Stimulated activated CD4-positive, alpha-beta T cell treated with anti-CD3 and anti-CD28 coated beads, Interleukin-12 subunit alpha, Interleukin-12 subunit beta, amount 100 ng/mL, for 4 hours (primary cell): ENCODE measurements around the gene SRGAP2C.
"Not testable (repeated sequence)": the region's sequence is repeated elsewhere in the genome, so short reads cannot be mapped to it uniquely, and the experiment has no call there.

Source experiments
- DNase-seq: peaks from one replicate; pipeline ENCODE4 v3.0.0-alpha.2; 2020

SRGAP2C gene

DNA sequence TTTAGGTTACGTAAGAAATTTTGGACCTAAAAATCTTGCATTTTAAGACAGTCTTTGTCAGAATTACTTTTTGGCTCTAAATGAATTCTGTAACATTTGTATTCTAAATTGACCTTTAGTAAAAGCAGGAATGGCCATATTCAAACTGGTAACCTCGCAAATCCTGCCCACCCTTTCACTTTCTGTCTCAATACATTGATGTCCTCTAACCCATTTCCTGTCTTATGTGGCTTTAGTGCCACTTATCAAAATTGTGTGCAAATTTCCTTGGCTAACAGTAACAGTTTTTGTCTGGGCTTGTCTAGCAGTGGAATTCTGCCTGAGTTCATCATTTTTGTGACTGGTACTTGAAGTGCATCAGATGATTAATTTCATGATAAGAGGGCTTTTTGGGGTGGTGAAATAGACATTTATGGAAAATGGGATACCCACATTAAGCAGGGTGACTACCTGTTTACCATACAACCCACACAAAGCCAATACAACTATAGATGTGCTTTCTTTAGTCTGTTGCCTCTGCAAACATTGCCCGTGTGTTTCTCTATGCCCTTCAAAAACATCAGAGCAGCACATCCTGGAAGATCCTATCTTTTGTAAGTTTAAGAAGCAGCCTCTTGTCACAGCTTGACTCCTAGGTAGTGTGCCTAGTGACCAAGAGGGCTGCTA, 205.3 kb downstream of the SRGAP2C start:
- not testable (repeated sequence) for DNase-seq

DNA sequence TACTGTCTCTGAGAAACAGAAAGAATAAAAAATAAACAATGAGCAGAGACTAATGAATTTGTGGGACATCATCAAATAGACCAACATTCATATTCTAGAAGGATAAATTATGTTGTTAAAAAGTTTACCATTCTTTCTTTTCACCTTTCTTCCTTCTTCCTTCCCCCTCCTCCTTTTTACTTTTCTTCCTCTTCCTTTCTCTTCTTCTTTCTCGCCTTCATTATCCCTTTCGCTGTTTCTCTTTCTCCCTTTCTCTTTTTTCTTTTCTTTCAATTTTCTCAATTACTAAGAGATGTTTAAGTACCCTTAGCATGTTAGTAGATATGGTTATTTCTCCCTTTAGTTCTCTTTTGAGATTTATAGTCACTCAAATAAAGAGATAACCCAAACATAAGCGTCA, 207.4 kb downstream of the SRGAP2C start:
- DNase-seq = not testable (repeated sequence)

DNA sequence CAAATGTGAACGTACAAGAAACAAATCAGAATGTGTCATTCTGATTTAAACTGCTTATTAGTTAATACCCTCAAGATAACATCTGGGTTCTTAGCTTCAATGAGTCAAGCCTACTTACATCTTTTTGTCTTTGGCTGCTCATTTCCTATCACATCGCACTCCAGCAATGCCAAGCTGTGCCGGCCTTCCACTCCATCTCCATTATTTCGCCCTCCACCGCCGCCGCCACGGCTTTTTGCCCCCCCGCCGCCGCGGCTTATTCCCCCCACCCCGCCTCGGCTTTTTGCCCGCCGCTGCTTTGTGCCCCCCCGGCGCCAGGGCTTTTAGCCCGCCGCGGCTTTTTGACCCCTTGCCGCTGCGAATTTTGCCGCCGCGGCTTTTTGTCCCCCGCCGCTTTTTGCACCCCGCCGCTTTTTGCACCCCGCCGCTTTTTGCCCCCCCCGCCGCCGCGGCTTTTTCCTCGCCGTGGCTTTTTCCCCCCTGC, 211.0 kb downstream of the SRGAP2C start:
- DNase-seq = not testable (repeated sequence)

DNA sequence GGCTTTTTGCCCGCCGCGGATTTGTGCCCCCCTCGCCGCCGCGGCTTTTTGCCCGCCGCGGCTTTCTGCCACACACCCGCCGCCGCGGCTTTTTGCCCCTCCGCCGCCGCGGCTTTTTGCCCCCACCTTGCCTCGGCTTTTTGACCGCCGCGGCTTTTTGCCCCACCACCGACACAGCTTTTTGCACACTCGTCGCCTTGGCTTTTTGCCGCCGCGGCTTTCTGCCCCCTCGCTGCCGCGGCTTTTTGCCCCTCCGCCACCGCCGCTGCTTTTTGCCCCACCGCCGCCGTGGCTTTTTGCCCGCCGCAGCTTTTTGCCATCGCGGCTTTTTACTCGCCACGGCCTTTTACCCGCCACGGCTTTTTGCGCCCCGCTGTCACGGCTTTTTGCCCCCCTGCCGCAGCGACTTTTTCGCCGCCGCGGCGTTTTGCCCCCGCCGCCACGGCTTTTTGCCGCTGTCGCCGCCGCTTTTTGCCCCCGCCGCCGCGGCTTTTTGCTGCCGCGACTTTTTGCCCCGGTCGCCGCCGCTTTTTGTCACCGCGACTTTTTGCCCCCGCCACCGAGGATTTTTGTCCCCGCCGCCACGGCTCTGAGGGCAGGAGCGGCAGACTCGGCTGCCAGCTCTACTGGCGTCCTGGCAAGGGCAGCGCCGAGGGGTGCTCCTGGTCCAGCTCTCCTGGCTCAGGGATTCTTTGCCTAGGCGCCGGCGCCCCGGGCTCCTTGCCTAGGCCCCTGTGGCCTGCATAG, 211.7 kb downstream of the SRGAP2C start:
- peak; percentile 13 for DNase-seq

DNA sequence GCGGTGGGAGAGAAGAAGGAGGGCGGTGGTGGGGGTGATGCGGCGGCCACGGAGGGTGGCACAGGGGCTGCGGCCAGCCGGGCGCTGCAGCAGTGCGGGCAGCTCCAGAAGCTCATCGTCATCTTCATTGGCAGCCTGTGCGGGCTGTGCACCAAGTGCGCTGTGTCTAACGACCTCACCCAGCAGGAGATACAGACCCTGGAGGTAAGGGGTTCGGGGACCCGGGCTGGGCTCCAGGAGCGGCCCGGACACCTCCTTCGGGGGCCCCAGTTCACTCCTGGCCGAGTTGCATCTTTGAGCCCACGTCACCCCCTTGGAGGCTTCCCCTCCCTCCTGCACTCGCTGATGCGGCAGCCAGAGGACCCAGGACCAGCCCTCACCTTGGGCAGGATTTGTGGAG, 212.3 kb downstream of the SRGAP2C start:
- not testable (repeated sequence) for DNase-seq

DNA sequence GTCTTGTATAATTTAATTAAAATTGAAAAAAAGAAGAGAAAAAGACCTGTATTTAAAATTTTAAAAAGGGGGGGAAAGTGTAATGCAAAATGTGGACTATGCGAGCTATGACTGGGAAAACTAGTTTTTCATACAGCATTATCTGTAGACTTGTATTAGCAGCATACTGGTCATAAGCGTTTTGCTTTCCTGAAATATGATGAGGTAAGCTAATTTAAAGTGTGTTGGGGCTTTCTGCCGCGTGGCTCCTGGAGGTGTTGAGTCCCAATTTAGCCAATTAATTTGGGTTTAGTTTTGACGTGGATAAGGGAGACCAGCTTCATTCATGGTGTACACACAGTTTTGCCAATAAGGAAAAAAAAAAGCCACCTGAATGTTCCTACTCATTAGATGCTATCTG, 214.4 kb downstream of the SRGAP2C start:
- DNase-seq = not testable (repeated sequence)

DNA sequence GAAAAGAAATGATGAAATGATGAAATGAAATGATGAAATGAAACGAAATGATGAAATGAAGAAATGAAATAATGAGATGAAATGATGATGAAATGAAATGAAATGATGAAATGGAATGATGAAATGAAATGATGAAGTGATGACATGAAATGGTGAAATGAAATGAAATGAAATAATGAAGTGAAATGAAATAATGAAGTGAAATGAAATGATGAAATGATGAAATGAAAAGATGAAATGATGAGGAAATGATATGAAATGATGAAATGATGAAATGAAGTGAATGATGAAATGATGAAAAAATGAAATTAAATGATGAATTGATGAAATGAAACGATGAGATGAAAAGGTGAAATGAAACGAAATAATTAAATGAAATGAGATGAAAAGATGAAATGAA, 215.3 kb downstream of the SRGAP2C start:
- not testable (repeated sequence) for DNase-seq

DNA sequence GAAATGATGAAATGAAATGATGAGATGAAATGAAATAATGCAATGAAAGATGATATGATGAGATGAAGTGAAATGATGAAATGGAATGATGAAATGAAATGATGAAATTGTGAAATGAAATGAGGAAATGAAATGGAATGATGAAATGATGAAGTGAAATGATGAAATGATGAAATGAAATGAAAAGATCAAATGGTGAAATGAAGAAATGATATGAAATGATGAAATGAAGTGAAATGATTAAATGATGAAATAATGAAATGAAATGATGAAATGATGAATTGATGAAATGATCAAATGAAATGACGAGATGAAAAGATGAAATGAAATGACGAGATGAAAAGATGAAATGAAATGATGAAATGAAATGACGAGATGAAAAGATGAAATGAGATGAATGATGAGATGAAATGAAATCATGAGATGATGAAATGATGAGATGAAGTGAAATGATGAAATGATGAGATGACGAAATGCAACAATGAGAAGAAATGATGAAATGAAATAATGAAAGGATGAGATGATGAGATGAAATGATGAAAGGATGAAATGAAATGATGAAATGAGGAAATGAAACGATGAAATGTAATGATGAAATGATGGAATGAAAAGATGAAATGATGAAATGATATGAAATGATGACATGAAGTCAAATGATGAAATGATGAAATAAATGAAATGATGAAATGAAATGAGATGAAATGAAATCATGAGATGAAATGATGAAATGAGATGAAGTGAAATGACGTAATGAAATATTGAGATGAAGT, 216.0 kb downstream of the SRGAP2C start:
- not testable (repeated sequence) for DNase-seq

DNA sequence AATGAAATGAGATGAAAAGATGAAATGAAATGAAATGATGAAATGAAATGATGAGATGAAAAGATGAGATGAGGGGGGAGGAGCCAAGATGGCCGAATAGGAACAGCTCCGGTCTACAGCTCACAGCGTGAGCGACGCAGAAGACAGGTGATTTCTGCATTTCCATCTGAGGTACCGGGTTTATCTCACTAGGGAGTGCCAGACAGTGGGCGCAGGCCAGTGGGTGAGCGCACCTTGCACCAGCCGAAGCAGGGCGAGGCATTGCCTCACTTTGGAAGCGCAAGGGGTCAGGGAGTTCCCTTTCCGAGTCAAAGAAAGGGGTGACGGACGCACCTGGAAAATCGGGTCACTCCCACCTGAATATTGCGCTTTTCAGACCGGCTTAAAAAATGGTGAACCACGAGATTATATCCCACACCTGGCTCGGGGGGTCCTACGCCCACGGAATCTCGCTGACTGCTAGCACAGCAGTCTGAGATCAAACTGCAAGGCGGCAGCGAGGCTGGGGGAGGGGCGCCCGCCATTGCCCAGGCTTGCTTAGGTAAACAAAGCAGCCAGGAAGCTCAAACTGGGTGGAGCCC, 216.7 kb downstream of the SRGAP2C start:
- not testable (repeated sequence) for DNase-seq

DNA sequence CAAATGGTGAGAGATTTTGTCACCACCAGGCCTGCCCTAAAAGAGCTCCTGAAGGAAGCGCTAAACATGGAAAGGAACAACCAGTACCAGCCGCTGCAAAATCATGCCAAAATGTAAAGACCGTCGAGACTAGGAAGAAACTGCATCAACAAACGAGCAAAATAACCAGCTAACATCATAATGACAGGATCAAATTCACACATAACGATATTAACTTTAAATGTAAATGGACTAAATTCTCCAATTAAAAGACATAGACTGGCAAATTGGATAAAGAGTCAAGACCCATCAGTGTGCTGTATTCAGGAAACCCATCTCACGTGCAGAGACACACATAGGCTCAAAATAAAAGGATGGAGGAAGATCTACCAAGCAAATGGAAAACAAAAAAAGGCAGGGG, 218.5 kb downstream of the SRGAP2C start:
- DNase-seq = not testable (repeated sequence)

DNA sequence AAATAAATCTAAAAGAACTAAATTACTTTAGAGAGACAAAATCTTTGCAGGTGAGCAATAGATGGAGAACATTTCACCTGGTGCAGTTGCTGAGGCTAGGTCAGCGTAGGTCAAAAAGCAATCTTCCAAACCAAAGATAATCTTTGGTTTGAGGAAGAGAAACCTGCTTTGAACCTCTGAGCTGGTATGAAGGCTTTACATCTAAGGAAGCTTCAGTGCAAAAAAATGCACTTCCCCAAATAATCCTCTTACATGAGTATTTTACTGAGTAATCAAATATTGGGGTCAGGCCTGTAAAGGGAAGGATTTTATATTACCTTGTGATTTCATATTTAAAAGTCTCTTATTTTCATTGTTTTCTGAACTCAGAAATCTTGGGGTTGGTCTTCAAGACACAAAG, 223.6 kb downstream of the SRGAP2C start:
- no peak for DNase-seq

DNA sequence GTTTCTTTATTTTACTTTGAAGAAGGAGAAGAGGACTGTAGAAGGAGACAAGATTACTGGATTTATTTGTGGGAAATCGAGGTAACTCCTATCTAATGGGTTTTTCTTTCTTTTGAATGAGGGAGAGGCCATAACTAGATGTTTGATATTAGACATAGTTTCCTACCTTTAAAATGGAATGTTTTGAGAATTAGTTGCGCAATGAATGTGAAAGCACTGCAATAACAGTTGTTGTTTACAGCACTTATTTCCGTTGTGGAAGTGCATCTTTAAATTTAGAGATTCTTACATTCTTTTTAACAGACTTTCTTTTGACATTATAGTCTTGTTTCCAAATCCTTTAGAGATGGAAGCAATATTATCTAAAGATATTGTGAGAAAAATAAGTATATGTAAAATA, 229.0 kb downstream of the SRGAP2C start:
- DNase-seq = no peak

DNA sequence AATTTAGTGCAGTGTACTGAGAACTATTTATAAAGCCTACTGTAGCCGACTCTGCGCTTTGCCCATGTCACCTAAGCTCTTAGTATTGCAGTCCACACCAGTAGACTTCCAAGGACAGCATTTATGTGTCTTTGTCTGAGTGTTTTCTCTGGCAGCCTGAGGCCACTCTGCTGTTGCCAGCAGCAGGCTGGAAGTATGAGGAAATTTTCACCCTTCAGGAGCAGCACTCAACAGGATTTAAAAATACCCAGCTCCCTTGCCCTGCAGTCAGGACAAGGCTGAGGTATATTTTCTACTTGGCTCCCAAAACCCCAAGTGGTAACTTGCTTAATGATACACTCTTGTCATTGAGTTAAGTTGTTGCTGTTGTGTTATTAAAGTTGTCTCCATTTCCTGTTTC, 230.1 kb downstream of the SRGAP2C start:
- DNase-seq = no peak

DNA sequence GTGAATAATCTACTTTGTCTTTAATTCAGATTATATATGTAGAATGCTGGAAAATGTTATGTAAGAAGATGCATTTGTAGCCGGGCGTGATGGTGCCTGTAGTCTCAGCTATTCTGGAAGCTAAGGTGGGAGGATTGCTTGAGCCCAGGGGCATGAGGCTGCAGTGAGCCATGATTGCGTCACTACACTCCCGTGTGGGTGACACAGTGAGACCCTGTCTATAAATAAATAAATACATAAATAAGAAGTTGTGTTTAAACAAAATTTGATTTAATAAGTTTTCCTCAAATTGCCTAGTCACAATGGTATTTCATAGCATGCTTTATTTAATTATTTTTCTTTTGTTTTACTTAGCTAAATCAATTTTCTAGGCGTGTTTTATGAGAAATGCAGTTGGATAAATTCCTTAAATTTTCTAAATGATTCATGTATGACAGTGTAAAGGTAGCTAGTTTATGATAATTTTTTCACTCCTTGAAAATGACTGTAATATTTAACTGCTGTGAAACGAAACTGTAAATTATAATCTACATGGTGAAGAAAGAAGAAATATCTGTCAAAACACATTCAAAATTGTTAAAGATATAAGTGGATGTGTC, 232.6 kb downstream of the SRGAP2C start:
- no peak for DNase-seq

DNA sequence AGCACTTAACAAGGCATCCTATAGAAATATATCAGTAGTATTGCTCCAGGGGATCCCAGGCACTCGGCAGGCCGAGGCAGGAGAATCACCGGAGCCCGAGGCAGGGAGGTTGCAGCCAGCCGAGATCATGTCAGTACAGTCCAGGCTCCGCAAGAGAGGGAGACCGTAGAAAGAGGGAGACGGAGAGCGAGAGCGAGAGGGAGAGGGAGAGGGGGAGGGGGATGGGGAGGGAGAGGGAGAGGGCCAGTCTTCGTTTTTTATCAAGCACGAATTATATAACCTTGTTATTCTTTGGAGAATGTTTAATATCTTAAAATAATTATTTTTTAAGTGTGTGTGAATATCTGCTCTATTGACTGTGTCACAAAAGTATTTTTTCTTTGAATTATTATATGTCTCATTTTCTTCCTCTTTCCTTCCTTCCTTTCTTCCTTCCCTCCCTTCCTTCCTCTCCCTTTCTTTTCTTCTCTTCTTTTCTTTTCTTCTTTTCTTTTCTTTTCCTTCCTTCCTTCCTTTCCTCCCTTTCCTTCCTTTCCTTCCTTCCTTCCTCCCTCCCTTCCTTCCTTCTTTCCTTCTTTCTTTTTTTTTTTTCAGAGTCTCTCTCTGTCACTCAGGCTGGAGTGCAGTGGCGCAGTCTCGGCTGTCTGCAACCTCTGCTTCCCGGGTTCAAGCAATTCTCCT, 233.7 kb downstream of the SRGAP2C start:
- no peak for DNase-seq

DNA sequence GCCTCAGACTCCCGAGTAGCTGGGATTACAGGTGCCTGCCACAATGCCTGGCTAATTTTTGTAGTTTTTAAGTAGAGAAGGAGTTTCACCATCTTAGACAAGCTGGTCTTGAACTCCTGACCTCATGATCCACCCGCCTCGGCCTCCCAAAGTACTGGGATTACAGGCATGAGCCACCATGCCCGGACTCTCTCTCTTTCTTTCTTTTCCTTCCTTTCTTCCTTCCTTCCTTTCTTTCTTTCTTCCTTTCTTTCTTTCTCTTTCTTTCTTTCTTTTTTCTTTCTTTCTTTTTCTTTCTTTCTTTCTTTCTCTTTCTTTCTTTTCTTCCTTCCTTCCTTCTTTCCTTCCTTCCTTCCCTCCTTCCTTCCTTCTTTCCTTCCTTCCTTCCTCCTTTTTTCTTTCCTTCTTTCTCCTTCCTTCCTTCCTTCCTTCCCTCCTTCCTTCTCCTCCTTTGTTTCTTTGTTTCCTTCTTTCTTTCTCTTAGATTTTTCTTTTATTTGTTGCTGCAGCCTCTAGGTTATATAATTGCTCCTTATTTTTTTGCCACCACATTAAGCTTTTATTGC, 234.4 kb downstream of the SRGAP2C start:
- not testable (repeated sequence) for DNase-seq

DNA sequence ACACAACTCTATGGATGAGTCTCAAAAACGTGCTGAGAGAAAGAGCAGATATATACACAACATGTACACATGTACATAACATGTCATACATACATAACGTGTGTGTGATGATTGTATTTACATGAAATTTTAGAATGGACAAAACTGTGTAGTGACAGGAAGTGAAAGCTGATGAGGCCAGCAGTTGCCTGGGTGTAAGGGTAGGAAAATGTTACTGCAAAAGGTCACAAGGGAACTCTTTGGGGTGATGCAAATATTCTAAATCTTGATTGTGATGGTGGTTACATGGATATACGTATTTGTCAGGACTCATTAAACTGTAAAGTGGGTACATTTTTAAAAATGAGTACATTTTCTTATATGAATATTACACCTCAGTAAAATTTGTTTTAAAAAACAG, 236.7 kb downstream of the SRGAP2C start:
- DNase-seq = not testable (repeated sequence)

DNA sequence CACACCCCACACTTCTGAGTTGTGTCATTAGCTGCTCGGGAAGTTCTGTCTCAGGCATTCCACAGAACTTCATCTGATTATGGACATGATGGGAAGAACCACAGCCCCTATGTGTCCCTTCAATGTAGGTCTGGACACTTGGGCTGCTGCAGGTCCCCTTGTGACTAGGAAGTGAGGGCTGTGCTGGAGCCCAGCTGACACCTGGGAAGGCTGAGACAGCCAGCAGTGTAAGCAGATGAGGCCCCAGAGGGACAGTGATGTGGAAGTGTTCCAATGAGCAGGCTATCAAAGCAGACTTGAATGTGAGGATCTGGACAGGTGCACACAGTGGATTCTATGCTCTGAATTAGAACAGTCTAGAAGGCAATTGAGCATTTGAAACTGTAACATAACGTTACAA, 239.2 kb downstream of the SRGAP2C start:
- DNase-seq = not testable (repeated sequence)

DNA sequence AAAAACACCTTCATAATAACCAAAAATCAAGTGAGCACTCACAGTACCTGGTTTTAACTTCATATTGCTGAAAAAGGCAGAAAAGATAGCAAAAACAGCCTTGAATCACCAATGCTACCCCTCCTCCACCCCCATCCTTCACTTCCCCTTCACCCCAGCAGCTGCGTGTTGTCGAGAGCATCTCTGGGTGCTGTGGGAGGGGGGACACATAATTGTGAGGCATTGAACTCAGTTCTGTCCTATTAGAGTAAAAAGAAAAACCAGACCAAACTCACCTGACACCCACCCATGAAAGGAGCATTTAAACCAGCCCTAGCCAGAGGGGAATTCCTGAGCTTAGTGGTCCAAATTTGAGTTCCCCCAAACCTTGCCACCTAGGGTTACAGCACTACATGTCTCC, 248.7 kb downstream of the SRGAP2C start:
- not testable (repeated sequence) for DNase-seq

DNA sequence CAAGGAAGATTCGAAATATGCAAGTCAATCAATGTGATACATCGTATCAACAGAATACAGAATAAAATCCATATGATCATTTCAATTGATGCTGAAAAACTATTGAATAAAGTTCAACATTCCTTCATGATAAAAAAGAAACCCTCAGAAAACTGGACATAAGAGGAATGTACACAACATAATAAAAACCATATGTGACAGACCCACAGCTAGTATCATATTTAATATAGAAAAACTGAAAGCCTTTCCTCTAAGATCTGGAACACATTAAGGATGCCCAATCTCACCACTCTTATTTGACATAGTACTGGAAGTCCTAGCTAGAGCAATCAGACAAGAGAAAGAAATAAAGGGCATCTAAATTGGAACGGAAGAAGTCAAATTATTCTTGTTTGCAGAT, 254.1 kb downstream of the SRGAP2C start:
- DNase-seq = not testable (repeated sequence)

DNA sequence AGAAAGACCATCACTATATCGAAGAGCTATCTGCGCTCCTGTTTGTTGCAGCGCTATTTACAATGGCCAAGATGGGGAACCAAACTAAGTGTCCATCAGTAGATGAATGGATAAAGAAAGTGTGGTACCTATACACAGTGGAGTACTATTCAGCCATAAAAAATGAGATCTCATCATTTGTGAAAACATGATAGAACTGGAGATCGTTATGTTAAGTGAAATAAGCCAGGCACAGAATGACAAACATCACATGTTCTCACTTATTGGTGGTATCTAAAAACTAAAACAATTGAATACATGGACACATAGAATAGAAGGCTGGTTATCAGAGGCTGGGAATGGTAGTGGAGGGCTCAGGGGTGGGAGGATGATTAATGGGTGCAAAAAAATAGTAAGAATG, 256.2 kb downstream of the SRGAP2C start:
- DNase-seq = no peak
